Adipocyte (in vitro differentiated cells): ENCODE results near the gene MYEOV.

Experiments
- DNase-seq: peaks from one replicate; pipeline ENCODE4 v3.0.0-alpha.2; 2015; ENCODE audit warnings: low read depth
- H3K27me3 ChIP-seq: replicated peaks from 2 replicates; pipeline ENCODE4 v1.7.0; 2013; ENCODE audit warnings: mild to moderate bottlenecking, low read length, moderate library complexity; ENCODE audit not compliant: control insufficient read depth, insufficient read depth
- H3K36me3 ChIP-seq: 2 replicates; pipeline ENCODE4 v1.7.0; 2013; ENCODE audit warnings: low read length, mild to moderate bottlenecking, moderate library complexity; ENCODE audit not compliant: control insufficient read depth, insufficient read depth, severe bottlenecking
- H3K4me1 ChIP-seq: 2 replicates; pipeline ENCODE4 v1.7.0; 2013; ENCODE audit warnings: mild to moderate bottlenecking, low read length, moderate library complexity; ENCODE audit not compliant: control insufficient read depth, insufficient read depth
- H3K4me3 ChIP-seq: 2 replicates; pipeline ENCODE4 v1.7.0; 2013; ENCODE audit warnings: mild to moderate bottlenecking, low read length, moderate library complexity
- H3K9ac ChIP-seq: 2 replicates; pipeline ENCODE4 v1.7.0; 2013; ENCODE audit warnings: mild to moderate bottlenecking, low read length, moderate library complexity
- H3K9me3 ChIP-seq: 2 replicates; pipeline ENCODE4 v1.7.0; 2013; ENCODE audit warnings: mild to moderate bottlenecking, low read length, moderate library complexity; ENCODE audit not compliant: control insufficient read depth

Gene MYEOV

DNA sequence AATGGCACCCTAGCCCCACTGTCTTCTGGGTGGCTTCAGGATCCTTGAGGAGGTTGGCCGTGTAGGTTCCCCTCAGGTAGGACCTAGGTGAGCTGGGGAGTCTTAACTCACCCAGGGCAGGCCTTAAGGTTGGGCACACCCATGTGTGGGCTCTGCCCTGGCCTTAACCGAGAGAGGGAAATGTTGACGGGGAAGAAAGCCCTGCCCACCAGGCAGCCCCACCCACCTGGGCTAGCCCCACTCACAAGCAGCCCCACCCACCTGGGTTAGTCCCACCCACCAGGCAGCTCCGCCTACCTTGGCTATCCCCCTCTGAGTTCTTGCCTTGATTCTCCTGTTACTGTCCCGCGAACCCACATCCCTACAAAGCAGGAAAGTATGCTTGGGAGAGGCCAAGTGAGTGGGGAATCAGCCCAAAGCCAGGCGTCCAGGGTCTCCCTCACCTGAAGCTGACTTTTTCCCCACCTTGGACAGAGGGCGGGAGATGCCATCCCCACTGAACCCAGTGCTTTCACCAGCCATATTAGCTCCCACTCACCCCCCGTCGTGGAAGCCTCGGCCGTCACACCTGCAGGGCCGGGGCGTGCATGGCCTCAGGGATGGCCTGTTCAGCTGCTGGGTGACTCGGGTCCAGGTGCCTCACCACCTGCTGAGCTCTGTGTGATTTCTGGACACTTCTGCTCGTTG, at the start of gene MYEOV:
Gene MYEOV, plus strand, starts transcription at position 337 of the 687 bp plus-strand sequence. CDS start 1,200 bp downstream, outside the sequence.
- peak; percentile 16 for DNase-seq
- no peaks in the 10 kb centered on the region for H3K36me3 ChIP-seq
- peaks cover 33% of the 10 kb centered on the region for H3K4me1 ChIP-seq
- no peaks in the 10 kb centered on the region for H3K9me3 ChIP-seq
- H3K27me3 ChIP-seq, result no peaks in the 10 kb centered on the region
- H3K4me3 ChIP-seq, result no peak within 1 kb of the TSS
- H3K9ac ChIP-seq, result no peak within 1 kb of the TSS

DNA sequence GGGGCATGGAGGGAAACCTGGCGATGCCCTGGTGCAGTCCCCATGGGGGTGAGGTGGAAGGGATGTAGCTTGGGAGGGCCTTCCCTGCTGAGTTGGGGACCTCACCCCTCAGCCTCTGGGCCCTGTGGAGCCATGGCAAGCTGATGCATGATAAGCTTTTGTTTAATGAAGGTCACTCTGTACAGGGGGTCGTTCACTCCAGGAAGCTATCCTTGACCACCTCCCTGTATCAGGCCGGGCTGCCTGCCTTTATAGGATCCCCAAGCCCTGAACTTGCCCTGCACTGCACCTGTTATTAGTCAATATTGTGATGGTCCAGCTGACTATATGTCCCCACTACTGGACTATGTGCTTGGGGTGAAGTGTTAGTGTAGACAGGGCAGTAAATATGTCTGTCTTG, 49.7 kb upstream of the MYEOV start:
- no peak overlapping the region for H3K4me3 ChIP-seq
- H3K27me3 ChIP-seq, result peaks cover 34% of the 10 kb centered on the region
- DNase-seq, result no peak
- no peak overlapping the region for H3K9ac ChIP-seq
- no peaks in the 10 kb centered on the region for H3K36me3 ChIP-seq
- no peaks in the 10 kb centered on the region for H3K9me3 ChIP-seq
- H3K4me1 ChIP-seq, result no peaks in the 10 kb centered on the region

- peaks cover 35% of the 10 kb centered on the region for H3K27me3 ChIP-seq
- H3K4me3 ChIP-seq, result no peak overlapping the region
Observed at GRCh38 chr11:69245041-69245440, 48.9 kb upstream of the MYEOV start.

GRCh38 chr11:69245491-69246345, 48.2 kb upstream of the MYEOV start:
- no peak for DNase-seq
- Histone ChIP-seq H3K9me3 (no peaks in the 10 kb centered on the region), H3K4me3 (no peak overlapping the region), H3K36me3 (no peaks in the 10 kb centered on the region), H3K27me3 (peaks cover 38% of the 10 kb centered on the region), H3K9ac (no peak overlapping the region), H3K4me1 (peaks cover 4% of the 10 kb centered on the region)

More at GRCh38 chr11:69245041-69245440, 48.9 kb upstream of the MYEOV start:
- no peaks in the 10 kb centered on the region for H3K36me3 ChIP-seq
- no peaks in the 10 kb centered on the region for H3K9me3 ChIP-seq
- peaks cover 4% of the 10 kb centered on the region for H3K4me1 ChIP-seq
- no peak for DNase-seq
- no peak overlapping the region for H3K9ac ChIP-seq

GRCh38 chr11:69249311-69250185, 44.4 kb upstream of the MYEOV start:
- H3K9me3 ChIP-seq, result peaks cover 23% of the 10 kb centered on the region
- peak; percentile 74 for DNase-seq

DNA sequence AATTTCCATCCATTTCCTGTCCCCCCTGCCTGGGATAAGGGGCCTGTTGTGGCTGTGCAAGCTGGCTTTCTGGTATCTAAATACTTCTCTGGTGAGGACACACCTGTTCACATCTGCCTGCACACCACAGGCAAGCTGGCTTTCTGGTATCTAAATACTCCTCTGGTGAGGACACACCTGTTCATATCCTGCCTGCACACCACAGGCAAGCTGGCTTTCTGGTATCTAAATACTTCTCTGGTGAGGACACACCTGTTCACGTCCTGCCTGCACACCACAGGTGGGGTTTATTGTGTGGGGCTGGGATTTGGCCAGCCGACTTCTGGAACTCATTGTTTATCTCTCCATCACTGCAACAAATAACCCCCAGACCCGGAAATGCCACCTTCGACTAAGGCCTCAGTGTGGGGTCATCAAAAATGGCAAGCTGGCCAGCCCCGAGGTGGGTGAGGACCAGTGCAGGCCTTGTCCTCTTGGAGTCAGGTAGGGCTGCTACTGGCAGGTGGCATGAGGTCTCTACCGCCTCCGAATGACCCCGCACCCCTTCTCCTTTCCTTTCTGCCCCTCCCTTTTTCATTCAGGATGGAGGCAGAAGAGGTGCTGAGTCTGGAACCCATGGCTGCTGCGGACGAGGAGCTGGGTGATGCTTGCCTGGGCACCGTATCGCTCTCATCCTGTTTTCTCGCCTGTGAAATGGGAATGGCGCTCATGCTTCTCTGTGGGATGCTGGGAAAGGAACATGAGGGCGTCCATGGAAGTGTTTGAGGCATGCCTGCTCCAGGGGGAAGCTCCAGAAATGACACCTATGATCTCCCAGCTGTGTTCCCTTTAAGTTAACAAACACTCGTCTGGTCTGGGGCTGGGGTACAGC, 43.5 kb upstream of the MYEOV start:
- no peak for DNase-seq
- H3K9ac ChIP-seq, result no peak overlapping the region
- peaks cover 4% of the 10 kb centered on the region for H3K4me1 ChIP-seq
- peaks cover 29% of the 10 kb centered on the region for H3K9me3 ChIP-seq
- H3K36me3 ChIP-seq, result no peaks in the 10 kb centered on the region
- peaks cover 49% of the 10 kb centered on the region for H3K27me3 ChIP-seq
- no peak overlapping the region for H3K4me3 ChIP-seq

More at GRCh38 chr11:69249311-69250185, 44.4 kb upstream of the MYEOV start:
- Histone ChIP-seq H3K36me3 (no peaks in the 10 kb centered on the region), H3K27me3 (peaks cover 49% of the 10 kb centered on the region), H3K4me1 (peaks cover 4% of the 10 kb centered on the region), H3K4me3 (no peak overlapping the region), H3K9ac (no peak overlapping the region)

DNA sequence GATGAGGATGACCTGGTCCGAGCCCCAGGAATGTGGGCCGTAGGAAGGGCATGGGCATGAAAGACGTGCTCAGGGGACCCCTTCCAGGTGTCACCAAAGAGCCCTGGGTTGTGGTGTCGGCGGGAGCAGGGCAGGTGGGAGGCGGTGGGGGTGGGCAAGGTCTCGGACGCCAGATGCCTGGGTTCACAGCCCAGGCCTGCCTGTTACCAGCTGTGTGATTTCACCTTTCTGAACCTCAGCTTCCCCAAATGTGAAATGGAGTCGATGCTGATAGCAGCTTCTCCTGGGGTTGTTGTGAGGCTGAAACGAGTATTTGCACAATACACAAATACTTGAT, 42.9 kb upstream of the MYEOV start:
- DNase-seq, result no peak
- Histone ChIP-seq H3K9ac (no peak overlapping the region), H3K4me3 (no peak overlapping the region), H3K27me3 (peaks cover 46% of the 10 kb centered on the region), H3K4me1 (peaks cover 4% of the 10 kb centered on the region), H3K36me3 (no peaks in the 10 kb centered on the region), H3K9me3 (peaks cover 33% of the 10 kb centered on the region)

DNA sequence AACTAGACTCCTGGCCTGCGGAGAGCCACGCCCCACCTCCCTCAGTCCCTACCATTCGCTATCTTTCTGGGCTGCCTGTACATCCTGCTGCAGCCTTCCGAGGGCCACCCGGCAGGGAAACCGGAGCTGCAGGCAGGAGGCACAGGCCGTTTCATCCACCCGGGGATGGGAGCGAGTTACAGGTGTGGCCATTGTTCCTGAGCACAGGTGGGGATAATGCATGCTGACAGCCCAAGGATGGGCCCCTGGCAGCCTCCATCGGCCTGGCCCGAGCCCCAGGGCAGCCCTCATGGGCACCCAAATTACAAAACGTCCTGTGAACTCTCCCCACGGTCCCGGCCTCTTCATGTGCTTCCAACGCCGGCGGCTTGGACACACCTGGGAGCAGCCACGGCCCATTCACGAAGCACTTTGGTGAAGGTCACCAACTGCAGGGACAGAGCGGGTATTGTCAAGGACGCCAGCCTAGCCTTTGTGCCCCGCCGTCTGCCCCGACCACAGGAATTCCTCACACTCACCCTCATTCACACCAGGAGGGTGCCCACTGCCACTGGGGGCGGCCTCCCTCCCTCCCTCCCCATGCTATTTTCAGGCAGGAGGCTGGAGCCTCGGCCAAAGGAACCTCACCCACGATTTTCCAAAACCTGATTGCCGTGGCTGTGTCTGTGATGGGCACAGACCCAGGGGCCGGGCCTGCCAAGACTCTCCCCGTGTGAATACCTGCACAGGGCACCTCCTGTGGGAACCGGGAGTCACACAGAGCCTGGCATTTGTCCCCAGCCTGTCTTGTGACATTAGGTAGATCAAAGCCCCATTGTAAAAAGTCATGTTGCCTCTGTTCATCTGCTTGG, 42.1 kb upstream of the MYEOV start:
- H3K9ac ChIP-seq, result no peak overlapping the region
- peaks cover 46% of the 10 kb centered on the region for H3K27me3 ChIP-seq
- DNase-seq, result no peak
- H3K4me1 ChIP-seq, result peaks cover 4% of the 10 kb centered on the region
- H3K9me3 ChIP-seq, result peaks cover 33% of the 10 kb centered on the region
- no peak overlapping the region for H3K4me3 ChIP-seq
- no peaks in the 10 kb centered on the region for H3K36me3 ChIP-seq

GRCh38 chr11:69252490-69252837, 41.5 kb upstream of the MYEOV start:
- Histone ChIP-seq H3K36me3 (no peaks in the 10 kb centered on the region), H3K4me1 (peaks cover 4% of the 10 kb centered on the region), H3K4me3 (no peak overlapping the region), H3K9ac (no peak overlapping the region), H3K27me3 (peaks cover 49% of the 10 kb centered on the region), H3K9me3 (peaks cover 33% of the 10 kb centered on the region)
- no peak for DNase-seq

GRCh38 chr11:69253028-69253427, 40.9 kb upstream of the MYEOV start:
- Histone ChIP-seq H3K4me3 (peak overlapping the region; percentile 1), H3K4me1 (peaks cover 4% of the 10 kb centered on the region), H3K27me3 (peaks cover 49% of the 10 kb centered on the region), H3K9me3 (peaks cover 33% of the 10 kb centered on the region), H3K36me3 (no peaks in the 10 kb centered on the region), H3K9ac (no peak overlapping the region)
- DNase-seq, result no peak
